GM18858 (cell line): ENCODE data around the gene GRK3.
"Not testable (repeated sequence)": the region's sequence is repeated elsewhere in the genome, so short reads cannot be mapped to it uniquely, and the experiment has no call there.

Experiments
- ATAC-seq: cut with Tn5 transposase; IDR thresholded peaks from one replicate; pipeline ENCODE4 v1.9.1; 2021; ENCODE audit not compliant: unreplicated experiment

Gene GRK3

GRCh38 chr22:25548866-25549464, 15.5 kb upstream of the GRK3 start:
- ATAC-seq, result no peak

DNA sequence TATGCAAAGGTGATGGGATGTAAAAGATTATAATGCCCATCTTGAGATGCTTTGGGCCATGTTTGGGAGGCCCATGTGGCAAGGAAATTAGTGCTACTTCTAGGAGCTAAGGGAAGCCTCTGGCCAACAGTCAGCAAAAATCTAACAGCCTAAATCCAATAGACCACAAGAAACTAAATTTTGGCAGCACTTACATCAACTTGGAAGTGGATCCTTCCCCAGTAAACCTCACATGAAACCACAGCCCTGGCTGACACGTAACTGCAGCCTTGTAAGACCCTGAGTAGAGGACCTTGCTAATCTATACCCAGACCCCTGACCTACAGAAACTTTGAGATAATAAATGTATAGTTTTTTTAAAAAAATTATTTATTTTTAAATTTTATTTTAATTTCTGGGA, 13.1 kb upstream of the GRK3 start:
- no peak for ATAC-seq

GRCh38 chr22:25552405-25552804, 12.1 kb upstream of the GRK3 start:
- not testable (repeated sequence) for ATAC-seq

DNA sequence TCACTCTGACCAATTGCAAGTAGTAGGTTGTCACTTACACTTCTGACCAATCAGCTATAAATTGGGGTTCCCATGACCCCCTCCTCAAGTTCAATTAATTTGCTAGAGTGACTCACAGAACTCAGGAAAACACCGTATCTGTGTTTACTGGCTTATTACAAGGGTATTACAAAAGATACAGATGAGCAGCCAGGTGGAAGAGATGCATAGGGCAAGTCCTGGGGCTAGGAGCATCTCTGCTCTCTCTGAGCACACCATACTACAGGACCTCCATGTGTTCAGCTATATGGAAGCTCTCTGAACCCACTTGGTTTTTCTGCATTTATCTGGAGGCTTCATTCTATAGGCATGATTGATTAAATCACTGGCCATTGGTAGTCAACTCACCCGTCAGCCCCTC, 11.3 kb upstream of the GRK3 start:
- no peak for ATAC-seq

GRCh38 chr22:25554238-25554671, 10.2 kb upstream of the GRK3 start:
- no peak for ATAC-seq

- ATAC-seq, result no peak
These were observed 9.8 kb upstream of the GRK3 start for GRCh38 chr22:25554689-25555088.

DNA sequence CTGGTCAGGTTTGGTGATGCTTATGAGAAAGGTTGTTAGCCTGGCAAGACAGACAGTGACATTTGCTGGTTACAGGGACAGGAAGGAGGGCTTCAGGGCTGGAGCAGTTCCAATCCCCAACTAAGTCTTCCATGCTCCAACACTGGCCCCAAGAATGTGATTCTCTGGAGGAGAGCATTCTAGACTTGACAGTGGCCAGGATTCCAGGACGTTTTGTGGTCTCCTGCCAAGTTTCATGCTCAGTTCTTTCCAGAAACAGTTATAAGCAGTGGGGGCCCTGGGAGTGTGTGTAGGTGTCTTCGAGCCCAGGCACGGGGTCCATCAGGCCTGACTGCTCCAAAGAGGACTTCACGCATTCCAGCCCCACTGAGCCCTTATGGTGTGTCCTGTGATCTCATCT, 8.9 kb upstream of the GRK3 start:
- no peak for ATAC-seq

DNA sequence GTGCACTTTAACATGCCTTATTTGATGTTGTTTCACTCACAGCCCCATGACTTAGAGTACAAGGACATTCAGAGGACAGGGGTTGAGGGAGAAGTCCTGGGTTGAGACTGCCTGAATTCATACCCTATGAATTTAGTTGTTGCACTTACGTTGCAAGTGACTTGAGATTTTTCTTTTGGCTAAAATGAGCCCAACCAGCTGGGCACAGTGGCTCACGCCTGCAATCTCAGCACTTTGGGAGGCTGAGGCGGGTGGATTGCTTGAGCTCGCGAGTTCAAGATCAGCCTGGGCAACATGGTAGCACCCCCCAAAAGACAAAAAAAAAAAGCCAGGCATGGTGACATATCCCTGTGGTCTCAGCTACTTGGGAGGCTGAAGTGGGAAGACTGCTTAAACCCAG, 7.3 kb upstream of the GRK3 start:
- no peak for ATAC-seq

GRCh38 chr22:25558341-25558740, 6.1 kb upstream of the GRK3 start:
- ATAC-seq, result no peak

GRCh38 chr22:25559910-25560309, 4.6 kb upstream of the GRK3 start:
- not testable (repeated sequence) for ATAC-seq

DNA sequence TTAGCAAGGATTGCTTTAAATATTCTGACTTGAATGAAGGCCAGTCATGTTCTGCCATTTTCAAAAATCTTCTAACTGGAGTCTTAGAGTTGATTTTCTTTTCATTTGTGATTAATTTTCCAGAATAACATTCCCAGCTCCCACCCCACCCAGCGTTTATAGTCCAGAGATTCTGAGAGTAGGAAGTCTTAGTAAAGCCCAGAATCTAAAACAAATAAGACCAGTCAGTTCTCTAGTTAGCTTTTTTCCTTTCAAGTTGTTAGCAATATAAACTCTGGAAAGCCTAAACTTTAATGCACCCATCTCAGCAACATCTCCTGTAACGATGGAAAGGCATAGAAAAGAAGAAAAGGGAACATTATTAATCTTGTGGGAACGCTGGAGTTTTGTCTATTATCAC, 3.3 kb upstream of the GRK3 start:
- ATAC-seq, result not testable (repeated sequence)

GRCh38 chr22:25561927-25562326, 2.5 kb upstream of the GRK3 start:
- ATAC-seq, result not testable (repeated sequence)

DNA sequence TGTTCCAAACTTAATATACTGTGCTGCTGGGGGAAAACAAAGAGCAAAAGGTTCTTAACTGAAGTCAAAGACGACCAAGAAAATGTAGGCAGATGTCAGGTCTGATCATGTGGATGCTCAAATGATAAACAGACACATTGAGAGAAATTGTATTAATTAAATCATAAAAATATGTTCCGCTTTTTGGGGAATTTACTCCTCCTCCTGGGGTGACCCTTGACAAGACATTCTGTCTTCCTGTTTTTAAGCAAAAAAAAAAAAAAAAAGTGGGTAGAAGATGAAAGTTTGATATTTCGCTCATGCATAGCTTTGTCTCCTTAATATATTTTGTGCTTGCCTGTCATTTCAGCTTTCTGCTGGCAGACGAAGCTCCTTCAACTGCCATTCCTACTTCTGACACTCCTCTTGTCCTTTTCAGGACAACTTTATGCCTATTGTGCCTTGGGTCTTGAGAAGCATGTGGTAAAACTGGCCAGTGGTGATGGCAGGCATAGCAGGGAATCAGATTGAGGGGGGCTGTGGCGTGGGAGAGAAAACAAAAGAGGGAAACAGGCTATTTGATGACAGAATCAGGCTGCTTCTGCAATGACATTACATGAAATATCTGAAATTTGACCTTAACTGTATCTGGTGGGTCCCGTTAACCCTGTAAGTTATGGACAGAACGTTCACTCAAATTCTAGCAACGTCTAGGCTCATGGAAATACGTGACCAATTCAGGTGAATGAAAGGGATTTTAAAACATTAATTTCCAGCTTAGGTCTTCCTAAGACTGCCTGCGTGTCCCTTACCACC, 1.3 kb upstream of the GRK3 start:
- not testable (repeated sequence) for ATAC-seq

DNA sequence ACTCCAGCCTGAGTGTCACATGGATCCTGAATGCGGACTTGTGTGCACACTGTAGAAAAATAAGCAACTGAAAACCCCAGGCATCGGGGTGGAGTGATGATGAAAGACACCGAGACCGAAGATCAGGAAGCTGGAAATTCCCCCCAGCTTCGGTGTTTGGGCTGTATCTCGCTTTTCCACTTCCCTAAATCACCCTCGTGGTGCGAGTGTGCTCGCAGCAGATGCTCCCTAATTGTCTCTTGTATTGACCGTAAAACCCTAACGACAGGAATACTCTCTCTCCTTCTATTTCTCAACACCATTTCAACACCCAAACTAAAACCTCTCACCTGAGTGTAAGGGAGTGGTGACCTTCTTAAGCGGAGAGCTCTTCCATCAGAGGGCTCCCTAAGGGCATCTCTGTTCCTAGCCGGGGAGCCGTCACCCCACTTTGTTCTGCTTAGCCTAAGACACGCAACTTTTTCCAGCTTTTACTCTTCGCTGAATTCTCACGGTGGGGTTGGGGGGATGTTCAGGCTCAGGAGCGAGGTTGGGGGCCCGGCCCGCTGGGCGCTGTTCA, 635 bp upstream of the GRK3 start:
- no peak for ATAC-seq

DNA sequence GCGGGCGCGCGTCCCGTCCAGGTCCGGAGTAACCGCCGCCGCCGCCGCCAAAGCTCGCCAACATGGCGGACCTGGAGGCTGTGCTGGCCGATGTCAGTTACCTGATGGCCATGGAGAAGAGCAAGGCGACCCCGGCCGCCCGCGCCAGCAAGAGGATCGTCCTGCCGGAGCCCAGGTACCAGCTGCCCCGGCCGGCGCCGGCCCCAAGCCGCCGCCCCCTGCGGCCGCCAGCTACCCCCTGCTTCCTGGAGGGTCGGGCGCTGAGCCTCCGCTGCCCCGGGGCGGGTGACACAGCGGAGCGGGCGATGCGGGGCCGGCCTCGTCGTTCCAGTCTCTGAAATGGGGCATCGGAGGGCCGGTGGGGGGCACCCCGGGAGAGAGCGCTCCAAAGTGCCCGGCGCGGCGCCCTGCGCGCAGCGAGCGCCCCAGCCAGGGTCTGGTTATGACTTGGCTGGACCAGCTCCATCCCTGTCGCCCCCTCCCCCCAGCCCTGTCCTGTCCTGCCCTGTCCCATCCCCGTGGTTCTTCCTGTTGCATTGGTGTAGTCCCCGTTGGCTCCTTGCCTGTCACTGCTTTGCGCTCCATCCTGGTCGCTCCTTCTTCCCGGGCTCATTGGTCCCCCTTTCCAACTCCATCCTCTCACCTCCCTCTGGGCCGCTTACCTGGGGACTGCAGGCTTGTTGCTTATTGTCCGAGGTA, 653 bp downstream of the GRK3 start:
- no peak for ATAC-seq

DNA sequence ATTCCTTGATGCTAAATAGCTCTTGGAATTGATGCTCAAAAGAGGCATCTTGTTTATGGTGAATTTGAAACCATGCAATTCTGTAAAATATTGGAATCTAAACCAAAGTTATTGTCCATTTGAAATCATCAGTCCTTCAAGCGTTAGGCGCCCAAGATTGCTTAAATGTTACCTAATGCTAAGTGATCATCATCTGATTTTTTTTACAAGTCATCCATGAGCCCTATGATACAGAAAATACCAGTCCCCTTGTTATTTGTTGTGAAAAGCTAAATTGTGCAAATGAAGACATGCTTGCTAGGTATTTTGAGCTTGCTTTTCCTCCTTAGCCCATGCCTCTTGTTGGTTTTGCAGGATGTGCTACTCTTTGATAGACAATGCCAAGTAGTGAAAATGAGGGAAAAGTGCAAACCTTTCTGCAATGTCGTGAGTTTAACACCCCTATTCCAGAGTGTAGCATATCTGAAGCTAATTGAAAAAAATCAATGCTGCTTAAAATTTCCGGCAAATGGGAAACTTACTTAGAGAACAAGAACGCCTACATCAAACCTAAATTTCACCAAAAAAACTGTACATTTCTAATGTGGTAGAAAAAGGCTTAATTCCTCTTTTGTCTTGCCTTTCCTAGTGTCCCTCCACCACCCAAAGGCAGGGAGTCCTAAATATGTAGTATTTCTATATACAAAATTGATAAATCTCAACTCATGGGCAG, 1.9 kb downstream of the GRK3 start:
- no peak for ATAC-seq

- no peak for ATAC-seq
These were observed 2.4 kb downstream of the GRK3 start for GRCh38 chr22:25566898-25567235.

GRCh38 chr22:25567251-25567675, 2.8 kb downstream of the GRK3 start:
- ATAC-seq, result no peak

- not testable (repeated sequence) for ATAC-seq
These were observed 3.6 kb downstream of the GRK3 start for GRCh38 chr22:25568066-25568465.

DNA sequence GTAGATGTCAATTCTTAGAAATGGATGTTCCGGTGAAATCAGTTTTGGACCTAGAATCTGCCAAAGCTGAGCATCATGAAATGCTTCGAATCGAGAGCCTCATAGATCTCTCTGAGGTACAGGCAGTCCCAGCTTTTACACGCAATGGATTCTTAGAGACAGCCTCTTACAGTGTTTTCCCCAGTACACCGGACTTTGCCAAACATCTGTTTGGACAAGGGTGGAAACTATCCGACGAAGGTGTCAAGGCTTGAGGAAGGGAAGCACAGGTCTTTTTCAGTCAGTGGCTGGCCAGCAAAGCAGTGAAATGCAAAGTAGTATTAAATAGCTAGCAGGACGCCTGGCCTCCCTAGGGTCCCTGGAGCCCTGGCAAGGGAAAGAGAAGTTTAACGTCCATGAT, 4.9 kb downstream of the GRK3 start:
- ATAC-seq, result no peak

- no peak for ATAC-seq
These were observed 5.5 kb downstream of the GRK3 start for GRCh38 chr22:25569983-25570382.
